ENCODE data around the gene LRRC25. TPM values are rescaled to one million over a fixed set of nuclear protein-coding genes. Genes with fewer than 3 reads are reported as not detected.

LRRC25 gene
- total and polyA plus RNA-seq, 2 of the 4 experiments (the other 2 are of a cell fraction) = 0.03 TPM; not detected in 1

DNA sequence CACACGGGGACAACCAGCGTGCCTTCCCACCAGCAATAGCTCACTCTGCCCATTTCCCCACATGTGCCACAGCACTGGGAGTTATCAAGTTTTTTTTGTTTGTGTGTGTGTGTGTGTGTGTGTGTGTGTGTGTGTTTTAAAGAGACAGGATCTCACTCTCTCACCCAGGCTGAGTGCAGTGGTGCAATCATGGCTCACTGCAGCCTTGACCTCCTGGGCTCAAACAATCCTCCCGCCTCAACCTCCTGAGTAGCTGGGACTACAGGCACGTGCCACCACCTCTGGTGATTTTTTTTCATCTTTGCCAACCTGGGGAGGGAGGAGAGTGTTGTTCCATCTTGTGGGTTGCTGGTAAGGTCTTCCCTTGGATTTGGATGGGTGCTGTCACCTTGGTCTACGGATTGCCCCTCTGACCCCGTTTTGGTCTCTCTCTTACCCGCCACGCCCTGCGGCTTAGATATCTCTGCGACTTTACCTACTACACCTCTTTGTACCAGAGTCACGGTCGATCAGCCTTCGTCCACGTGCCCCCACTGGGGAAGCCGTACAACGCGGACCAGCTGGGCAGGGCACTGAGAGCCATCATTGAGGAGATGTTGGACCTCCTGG is 34.4 kb downstream of the LRRC25 start:
- ATAC-seq (ENCODE audit: low read depth) (no peak), DNase-seq (no peak)
- Histone ChIP-seq H3K9me1 (ENCODE audit: insufficient read depth, low read length) (peaks cover 9% of the 10 kb centered on the region), H4K8ac (ENCODE audit: low read depth in 2 of 2, low read length in 2 of 2) (peak overlapping the region; percentile 90 to 97; a peak in 3 of 4 replicates), H3K23ac (ENCODE audit: low read depth, low read length) (peak overlapping the region; percentile 63; the same call in 1 of the 2 replicates), H2AFZ (replicated peaks; ENCODE audit: low read length, poor library complexity) (peak overlapping the region; percentile 8), H2BK20ac (ENCODE audit: low read depth, low read length) (peak overlapping the region; percentile 98), H3K27ac (ENCODE audit: insufficient read depth, low read length) (peak overlapping the region; percentile 96; the same call in 1 of the 2 replicates), H3K4me2 (ENCODE audit: low read depth, low read length) (no peak overlapping the region), H4K5ac (ENCODE audit: low read depth, low read length) (peak overlapping the region; percentile 4; the same call in 1 of the 2 replicates), H3K4me1 (ENCODE audit: control insufficient read depth, insufficient read depth, low read length) (peaks cover 10% of the 10 kb centered on the region), H3K4ac (ENCODE audit: low read depth, low read length) (peak overlapping the region; percentile 100), H2BK120ac (ENCODE audit: low read depth, low read length) (peak overlapping the region; percentile 100), H2AK5ac (ENCODE audit: low read depth, low read length) (peak overlapping the region; percentile 82; the same call in 1 of the 2 replicates), H2AK9ac (replicated peaks; ENCODE audit: low read depth, low read length, poor library complexity) (peak overlapping the region; percentile 13), H2BK15ac (ENCODE audit: low read depth, low read length) (peak overlapping the region; percentile 91; the same call in 2 of the 3 replicates), H3K9me3 (ENCODE audit: control insufficient read depth, insufficient read depth, low read length) (no peaks in the 10 kb centered on the region), H3K56ac (ENCODE audit: extremely low read depth, insufficient read depth, low read length) (no peak overlapping the region), H3K4me3 (ENCODE audit: insufficient read depth, low read depth, low read length) (no peak overlapping the region), H3K14ac (replicated peaks; ENCODE audit: low read depth, low read length) (peak overlapping the region; percentile 49), H3K9ac (ENCODE audit: low read depth, low read length) (no peak overlapping the region), H3K36me3 (ENCODE audit: control insufficient read depth, insufficient read depth, low read length) (peaks cover 22% of the 10 kb centered on the region), H4K20me1 (ENCODE audit: insufficient read depth, low read length) (no peaks in the 10 kb centered on the region), H4K91ac (ENCODE audit: insufficient read depth, low read depth, low read length) (peak overlapping the region; percentile 100), H3K18ac (ENCODE audit: low read depth, low read length) (peak overlapping the region; percentile 42), H3K79me1 (ENCODE audit: low read depth in 1 of 2, low read length in 2 of 2) (peaks cover 0 to 28% of the 10 kb centered on the region in 2 experiments; a peak in 2 of 4 replicates), H2BK5ac (ENCODE audit: low read depth, low read length, poor library complexity, severe bottlenecking) (peak overlapping the region; percentile 99), H3K27me3 (ENCODE audit: control insufficient read depth, insufficient read depth, low read length) (no peaks in the 10 kb centered on the region)
- WGBS, 2 experiments (ENCODE audit: extremely low coverage in 2 of 2, insufficient read length in 1 of 2) = 100% methylated on average over 2 of the region's 17 CpGs; no CpG with 5 or more reads in 1 of the 2 experiments
- intact Hi-C loops (cut with micrococcal nuclease) = no loop called here
- POLR2A ChIA-PET (ENCODE audit: unreplicated experiment) = interaction anchor here (0.5 kb wide), 1 partner anchor 23 kb away, joined by 3 read pairs; the partner anchor contains the start of gene GDF15
- in situ Hi-C loops (cut with MboI; ENCODE audit: low sequenced_read_pairs) = no loop called here
- CTCF ChIA-PET = no interaction called here
- no TSS peak for BruUV-seq (replicated peaks)
- dilution Hi-C loops (cut with HindIII; ENCODE audit: low sequenced_read_pairs, unreplicated experiment) = no loop called here
- TF ChIP-seq CHD1 (IDR thresholded peaks at IDR 0.05; ENCODE audit: low read depth, low read length) = no peak
- no peak for TF ChIP-seq MAFK (IDR thresholded peaks at IDR 0.05; ENCODE audit: low read depth, low read length)
- TF ChIP-seq NFE2L2 (IDR thresholded peaks at IDR 0.05; ENCODE audit: low read depth, low read length) = no peak
- no peak for TF ChIP-seq MXI1 (IDR thresholded peaks at IDR 0.05; ENCODE audit: borderline replicate concordance, low read depth, low read length)
- no peak for TF ChIP-seq MAZ (IDR thresholded peaks at IDR 0.05; ENCODE audit: borderline replicate concordance, low read depth, low read length)
- TF ChIP-seq POLR2A (IDR thresholded peaks at IDR 0.05; ENCODE audit: low read depth, low read length) = no peak
- no peak for TF ChIP-seq BHLHE40 (IDR thresholded peaks at IDR 0.05; ENCODE audit: low read depth, low read length)
- TF ChIP-seq FOS (IDR thresholded peaks at IDR 0.05; ENCODE audit: low read depth, low read length) = no peak
- TF ChIP-seq SMC3 (IDR thresholded peaks at IDR 0.05; ENCODE audit: low read depth, low read length) = no peak
- TF ChIP-seq RAD21 (IDR thresholded peaks at IDR 0.05; ENCODE audit: low read length) = no peak
- no peak for TF ChIP-seq RFX5 (IDR thresholded peaks at IDR 0.05; ENCODE audit: low read depth, low read length)
- no peak for TF ChIP-seq RCOR1 (IDR thresholded peaks at IDR 0.05; ENCODE audit: insufficient replicate concordance, low read length)
- TF ChIP-seq, protein P1, sequence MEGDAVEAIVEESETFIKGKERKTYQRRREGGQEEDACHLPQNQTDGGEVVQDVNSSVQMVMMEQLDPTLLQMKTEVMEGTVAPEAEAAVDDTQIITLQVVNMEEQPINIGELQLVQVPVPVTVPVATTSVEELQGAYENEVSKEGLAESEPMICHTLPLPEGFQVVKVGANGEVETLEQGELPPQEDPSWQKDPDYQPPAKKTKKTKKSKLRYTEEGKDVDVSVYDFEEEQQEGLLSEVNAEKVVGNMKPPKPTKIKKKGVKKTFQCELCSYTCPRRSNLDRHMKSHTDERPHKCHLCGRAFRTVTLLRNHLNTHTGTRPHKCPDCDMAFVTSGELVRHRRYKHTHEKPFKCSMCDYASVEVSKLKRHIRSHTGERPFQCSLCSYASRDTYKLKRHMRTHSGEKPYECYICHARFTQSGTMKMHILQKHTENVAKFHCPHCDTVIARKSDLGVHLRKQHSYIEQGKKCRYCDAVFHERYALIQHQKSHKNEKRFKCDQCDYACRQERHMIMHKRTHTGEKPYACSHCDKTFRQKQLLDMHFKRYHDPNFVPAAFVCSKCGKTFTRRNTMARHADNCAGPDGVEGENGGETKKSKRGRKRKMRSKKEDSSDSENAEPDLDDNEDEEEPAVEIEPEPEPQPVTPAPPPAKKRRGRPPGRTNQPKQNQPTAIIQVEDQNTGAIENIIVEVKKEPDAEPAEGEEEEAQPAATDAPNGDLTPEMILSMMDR (conservative IDR thresholded peaks at IDR 0.05; ENCODE audit: low read depth, low read length) = no peak
- TF ChIP-seq, protein P2, sequence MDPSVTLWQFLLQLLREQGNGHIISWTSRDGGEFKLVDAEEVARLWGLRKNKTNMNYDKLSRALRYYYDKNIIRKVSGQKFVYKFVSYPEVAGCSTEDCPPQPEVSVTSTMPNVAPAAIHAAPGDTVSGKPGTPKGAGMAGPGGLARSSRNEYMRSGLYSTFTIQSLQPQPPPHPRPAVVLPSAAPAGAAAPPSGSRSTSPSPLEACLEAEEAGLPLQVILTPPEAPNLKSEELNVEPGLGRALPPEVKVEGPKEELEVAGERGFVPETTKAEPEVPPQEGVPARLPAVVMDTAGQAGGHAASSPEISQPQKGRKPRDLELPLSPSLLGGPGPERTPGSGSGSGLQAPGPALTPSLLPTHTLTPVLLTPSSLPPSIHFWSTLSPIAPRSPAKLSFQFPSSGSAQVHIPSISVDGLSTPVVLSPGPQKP (IDR thresholded peaks at IDR 0.05; ENCODE audit: borderline replicate concordance, low read depth, low read length) = no peak
- no peak for TF ChIP-seq CEBPB (IDR thresholded peaks at IDR 0.05; ENCODE audit: low read depth, low read length)
